A673 (cell line): ENCODE data around the gene GNAS. TPM values are rescaled to one million over a fixed set of nuclear protein-coding genes. Genes with fewer than 3 reads are reported as not detected.
A peak's percentile ranks its signal among the peaks of the same experiment; 100 is the strongest.
"Not testable (repeated sequence)": the region's sequence is repeated elsewhere in the genome, so short reads cannot be mapped to it uniquely, and the experiment has no call there.

Experiments
- BruUV-seq: library from RNA; stranded (reverse); fragments of 400-500 nt; replicated peaks from 2 replicates; lab custom pipeline; 2021; lab: Mats Ljungman, UMichigan
- CTCF ChIA-PET: fragments of 300-600 bp; sonication (Branson Sonifier 250); formaldehyde crosslinking; loops from one replicate; lab custom pipeline; 2022; ENCODE audit warnings: antibody characterized with exemption; lab: Charles Lee
- POLR2A ChIA-PET: fragments of 300-600 bp; sonication (Branson Sonifier 250); formaldehyde crosslinking; loops from one replicate; lab custom pipeline; 2022; ENCODE audit warnings: antibody characterized with exemption; ENCODE audit not compliant: low non-redundant PET; lab: Charles Lee
- DNase-seq: peaks from one replicate; pipeline ENCODE4 v3.0.0-alpha.2; 2015; ENCODE audit warnings: low spot score
- H3K27ac ChIP-seq: fragments of 200-600 bp; sonication (generic); 2 replicates; pipeline ENCODE4 v1.5.1; 2016; ENCODE audit warnings: mixed run types, low read depth, mild to moderate bottlenecking, mixed read lengths, antibody characterized with exemption, low read length; ENCODE audit not compliant: poor library complexity, severe bottlenecking
- H3K27me3 ChIP-seq: fragments of 200-600 bp; sonication (generic); replicated peaks from 2 replicates; pipeline ENCODE4 v1.6.1; 2017; ENCODE audit warnings: mixed run types, low read depth, mild to moderate bottlenecking, mixed read lengths, antibody characterized with exemption, low read length; ENCODE audit not compliant: insufficient read depth, poor library complexity
- H3K36me3 ChIP-seq: fragments of 200-600 bp; sonication (generic); 2 replicates; pipeline ENCODE4 v1.6.1; 2016; ENCODE audit warnings: mixed run types, mild to moderate bottlenecking, mixed read lengths, antibody characterized with exemption, low read length; ENCODE audit not compliant: insufficient read depth, poor library complexity, severe bottlenecking
- H3K4me1 ChIP-seq: fragments of 200-600 bp; sonication (generic); 2 replicates; pipeline ENCODE4 v1.6.1; 2017; ENCODE audit warnings: mixed run types, mild to moderate bottlenecking, mixed read lengths, antibody characterized with exemption, low read length; ENCODE audit not compliant: insufficient read depth, poor library complexity, severe bottlenecking
- H3K4me3 ChIP-seq: fragments of 200-600 bp; sonication (generic); 2 replicates; pipeline ENCODE4 v1.5.1; 2016; ENCODE audit warnings: low read depth, mixed run types, mild to moderate bottlenecking, mixed read lengths, low read length; ENCODE audit not compliant: poor library complexity, severe bottlenecking
- H3K9me3 ChIP-seq: fragments of 200-600 bp; sonication (generic); 2 replicates; pipeline ENCODE4 v1.6.1; 2016; ENCODE audit warnings: mixed run types, low read depth, mild to moderate bottlenecking, mixed read lengths, antibody characterized with exemption, low read length; ENCODE audit not compliant: poor library complexity, severe bottlenecking
- EZH2 ChIP-seq: fragments of 200-600 bp; sonication (generic); IDR thresholded peaks from 2 replicates; pipeline ENCODE4 v1.6.1; 2017; ENCODE audit warnings: borderline replicate concordance, low read depth, mild to moderate bottlenecking, mixed read lengths, antibody characterized with exemption, low read length; ENCODE audit not compliant: poor library complexity, severe bottlenecking
- intact Hi-C: fragments of 100-400 bp; cut with micrococcal nuclease; formaldehyde crosslinking; loops from one replicate; pipeline ENCODE4 v1.10.0; 2022; ENCODE audit not compliant: unreplicated experiment
- total RNA-seq: library from RNA; stranded (reverse); gene quantifications from 2 replicates; pipeline ENCODE4 v1.2.3, GENCODE V29; 2021
- TF ChIP-seq, protein P1 (sequence below): fragments of 300-800, 200-600 bp; sonication (generic); conservative IDR thresholded peaks from 2 replicates; pipeline ENCODE4 v1.5.1; 2017; ENCODE audit warnings: low read depth, mild to moderate bottlenecking, antibody characterized with exemption, low read length, moderate library complexity, mixed read lengths

Gene GNAS
- total RNA-seq, 1 experiment from 2014 or later, result 1,108 TPM

DNA sequence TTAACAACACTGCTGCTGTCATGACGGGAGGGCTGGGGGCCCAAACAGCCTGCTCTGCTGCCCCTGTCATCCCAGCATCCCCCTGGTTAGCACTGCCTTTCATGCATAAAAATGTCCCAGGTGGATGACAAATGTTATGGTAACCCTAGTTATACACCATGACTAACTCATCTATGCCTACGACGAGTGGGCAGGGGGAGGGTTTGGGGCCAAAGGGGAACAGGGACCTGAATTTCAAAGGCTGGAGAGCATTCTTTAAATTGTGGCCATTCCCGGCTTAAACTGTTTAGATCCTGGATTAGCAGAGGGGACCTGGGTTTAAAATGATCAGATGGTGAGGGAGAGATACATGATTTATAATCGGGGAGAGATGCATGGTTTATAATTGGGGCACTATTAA is 26.2 kb upstream of the GNAS start:
- Histone ChIP-seq H3K36me3 (no peaks in the 10 kb centered on the region), H3K27ac (no peak overlapping the region), H3K4me3 (no peak overlapping the region), H3K9me3 (no peaks in the 10 kb centered on the region), H3K27me3 (no peaks in the 10 kb centered on the region), H3K4me1 (no peaks in the 10 kb centered on the region)
- intact Hi-C loops, result no loop called here
- no TSS peak for BruUV-seq
- no peak for DNase-seq
- POLR2A ChIA-PET, result no interaction called here
- TF ChIP-seq EZH2, result no peak
- TF ChIP-seq, protein P1, sequence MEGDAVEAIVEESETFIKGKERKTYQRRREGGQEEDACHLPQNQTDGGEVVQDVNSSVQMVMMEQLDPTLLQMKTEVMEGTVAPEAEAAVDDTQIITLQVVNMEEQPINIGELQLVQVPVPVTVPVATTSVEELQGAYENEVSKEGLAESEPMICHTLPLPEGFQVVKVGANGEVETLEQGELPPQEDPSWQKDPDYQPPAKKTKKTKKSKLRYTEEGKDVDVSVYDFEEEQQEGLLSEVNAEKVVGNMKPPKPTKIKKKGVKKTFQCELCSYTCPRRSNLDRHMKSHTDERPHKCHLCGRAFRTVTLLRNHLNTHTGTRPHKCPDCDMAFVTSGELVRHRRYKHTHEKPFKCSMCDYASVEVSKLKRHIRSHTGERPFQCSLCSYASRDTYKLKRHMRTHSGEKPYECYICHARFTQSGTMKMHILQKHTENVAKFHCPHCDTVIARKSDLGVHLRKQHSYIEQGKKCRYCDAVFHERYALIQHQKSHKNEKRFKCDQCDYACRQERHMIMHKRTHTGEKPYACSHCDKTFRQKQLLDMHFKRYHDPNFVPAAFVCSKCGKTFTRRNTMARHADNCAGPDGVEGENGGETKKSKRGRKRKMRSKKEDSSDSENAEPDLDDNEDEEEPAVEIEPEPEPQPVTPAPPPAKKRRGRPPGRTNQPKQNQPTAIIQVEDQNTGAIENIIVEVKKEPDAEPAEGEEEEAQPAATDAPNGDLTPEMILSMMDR, result no peak
- CTCF ChIA-PET, result no interaction called here

DNA sequence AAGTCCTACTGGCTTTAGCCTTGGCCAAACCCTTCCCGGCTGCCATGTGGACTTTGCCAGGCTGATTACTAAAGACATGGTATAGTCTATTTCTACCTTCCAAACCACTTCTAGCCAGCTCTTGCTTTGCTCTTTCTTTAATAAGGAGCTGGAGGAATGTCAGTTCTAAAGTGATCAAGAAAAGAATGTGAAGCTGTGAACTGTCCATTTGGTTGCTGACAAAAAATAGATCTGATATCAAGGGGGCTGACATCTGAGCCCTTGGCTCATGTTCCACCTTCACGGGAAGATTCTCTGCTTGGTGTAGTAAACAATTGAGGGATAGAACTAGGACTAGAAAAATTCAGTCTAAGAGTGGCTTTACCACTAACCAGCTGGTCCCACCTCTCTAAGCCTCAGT is 24.4 kb upstream of the GNAS start:
- no TSS peak for BruUV-seq
- Histone ChIP-seq H3K27ac (no peak overlapping the region), H3K4me3 (no peak overlapping the region), H3K9me3 (no peaks in the 10 kb centered on the region), H3K4me1 (no peaks in the 10 kb centered on the region), H3K36me3 (no peaks in the 10 kb centered on the region), H3K27me3 (peaks cover 7% of the 10 kb centered on the region)
- POLR2A ChIA-PET, result no interaction called here
- intact Hi-C loops, result no loop called here
- no peak for DNase-seq
- CTCF ChIA-PET, result no interaction called here
- TF ChIP-seq, protein P1, result no peak
- no peak for TF ChIP-seq EZH2

DNA sequence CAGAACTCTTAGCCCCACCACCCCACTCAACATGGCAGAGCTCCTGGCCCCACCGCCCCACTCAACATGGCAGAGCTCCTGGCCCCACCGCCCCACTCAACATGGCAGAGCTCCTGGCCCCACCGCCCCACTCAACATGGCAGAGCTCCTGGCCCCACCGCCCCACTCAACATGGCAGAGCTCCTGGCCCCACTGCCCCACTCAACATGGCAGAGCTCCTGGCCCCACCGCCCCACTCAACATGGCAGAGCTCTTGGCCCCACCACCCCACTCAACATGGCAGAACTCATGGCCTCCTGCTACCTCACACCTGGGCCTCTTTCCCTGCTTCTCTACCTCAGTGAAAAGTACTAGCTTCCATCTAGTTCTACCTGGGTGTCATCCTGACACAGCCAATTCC is 23.7 kb upstream of the GNAS start:
- intact Hi-C loops, H3K27me3 ChIP-seq, DNase-seq, H3K36me3 ChIP-seq, H3K9me3 ChIP-seq, BruUV-seq, H3K4me1 ChIP-seq, H3K27ac ChIP-seq, H3K4me3 ChIP-seq, CTCF ChIA-PET: not testable (repeated sequence)
- POLR2A ChIA-PET, result interaction anchor here (0.5 kb wide), 1 partner anchor 1043 kb away, joined by 4 read pairs; no protein-coding TSS in a partner anchor

DNA sequence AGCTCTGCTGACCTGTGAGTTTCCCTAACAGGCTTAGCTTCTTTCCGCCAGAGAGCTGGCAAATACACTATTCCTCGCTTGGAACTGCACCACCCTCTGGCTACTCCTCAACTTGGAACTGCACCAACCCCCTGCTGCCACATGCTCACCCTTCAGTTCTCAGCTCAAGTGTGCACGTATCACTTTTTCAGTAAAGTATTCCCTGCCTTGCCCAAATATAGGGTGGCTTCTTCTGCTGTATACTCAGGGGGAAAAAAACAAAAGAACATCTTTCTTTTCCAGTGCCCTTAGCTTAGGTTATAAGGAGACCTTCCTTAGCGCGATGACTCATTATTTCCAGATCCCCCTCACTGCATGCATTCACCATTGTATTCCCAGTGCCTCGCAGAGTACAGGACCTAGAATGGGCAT is 23.0 kb upstream of the GNAS start:
- TF ChIP-seq EZH2, result no peak
- TF ChIP-seq, protein P1, result peak; percentile 39
- BruUV-seq, result no TSS peak
- POLR2A ChIA-PET, result no interaction called here

More for the DNA sequence above, 23.0 kb upstream of the GNAS start:
- Histone ChIP-seq H3K9me3 (no peaks in the 10 kb centered on the region), H3K4me3 (no peak overlapping the region), H3K4me1 (no peaks in the 10 kb centered on the region), H3K27ac (no peak overlapping the region), H3K36me3 (no peaks in the 10 kb centered on the region), H3K27me3 (peaks cover 7% of the 10 kb centered on the region)
- CTCF ChIA-PET, result no interaction called here
- intact Hi-C loops, result no loop called here
- peak; percentile 62 for DNase-seq
